Measurements from ENCODE around the gene RUVBL1. TPM values are rescaled to one million over a fixed set of nuclear protein-coding genes. Genes with fewer than 3 reads are reported as not detected.

RUVBL1 gene
- polyA plus RNA-seq, 1 donor (not counting 4 experiments of a cell fraction or from before 2014, with no cell fraction given), result 94.8 TPM

DNA sequence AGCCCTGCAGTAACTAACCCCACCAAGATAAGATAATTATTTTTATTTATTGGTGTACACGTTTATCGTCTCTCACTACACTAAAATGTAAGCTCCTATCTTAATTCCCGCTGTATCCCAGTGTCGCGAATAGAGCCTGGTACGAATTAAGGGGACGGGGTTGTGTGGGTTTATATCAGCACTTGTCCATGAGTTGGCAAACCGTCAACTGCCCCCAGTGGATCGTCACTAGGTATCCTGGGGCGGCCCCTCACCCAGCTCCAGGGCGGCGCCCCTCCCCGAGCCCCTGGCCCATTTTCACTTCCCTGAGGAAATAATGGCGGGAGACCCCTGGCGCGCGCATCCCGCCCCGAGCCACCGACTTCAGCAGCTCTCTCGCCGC lies 465 bp downstream of the RUVBL1 start:
- H3K79me2 ChIP-seq (ENCODE audit: control insufficient read depth, insufficient read depth, low read length), result peaks cover 39% of the 10 kb centered on the region

DNA sequence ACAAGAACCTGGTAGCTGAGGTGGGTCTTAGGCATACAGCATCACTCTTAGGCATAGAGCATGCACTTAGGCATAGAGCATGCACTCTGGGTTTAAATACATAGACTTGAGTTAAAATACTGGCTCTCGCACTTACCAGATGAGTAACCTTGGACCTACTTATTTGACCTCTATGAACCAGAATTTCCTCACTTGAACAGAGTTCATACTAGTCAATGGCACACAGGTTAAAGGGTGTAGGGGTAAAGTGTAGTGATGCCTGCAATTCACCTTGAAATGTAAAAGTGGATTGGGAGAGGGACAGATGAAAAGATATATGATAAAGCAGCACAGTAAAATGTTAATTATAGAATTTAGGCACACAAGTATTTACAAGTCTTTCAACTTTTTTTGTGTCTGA lies 1.6 kb downstream of the RUVBL1 start:
- Histone ChIP-seq H3K9ac (ENCODE audit: control insufficient read depth, extremely low read depth, insufficient read depth, low read length) (no peak overlapping the region), H3K4me2 (ENCODE audit: control insufficient read depth, extremely low read depth, insufficient read depth, low read depth, low read length) (peak overlapping the region; percentile 95), H2AFZ (ENCODE audit: control insufficient read depth, low read length) (no peak overlapping the region), H3K79me2 (ENCODE audit: control insufficient read depth, insufficient read depth, low read length) (peaks cover 50% of the 10 kb centered on the region), H3K27ac (ENCODE audit: control insufficient read depth, insufficient read depth, low read length) (no peak overlapping the region), H3K4me1 (ENCODE audit: control insufficient read depth, extremely low read depth, insufficient read depth, low read length) (peaks cover 7% of the 10 kb centered on the region), H3K36me3 (ENCODE audit: control insufficient read depth in 2 of 2, extremely low read depth in 1 of 2, insufficient read depth in 2 of 2, low read length in 2 of 2) (peaks cover 4 to 5% of the 10 kb centered on the region in 2 experiments), H3K9me3 (ENCODE audit: control insufficient read depth, low read depth, low read length) (no peaks in the 10 kb centered on the region), H3K4me3 (ENCODE audit: control insufficient read depth in 2 of 3, extremely low read depth in 1 of 3, insufficient read depth in 2 of 3, low read depth in 1 of 3, low read length in 3 of 3) (peak overlapping the region in 1 of 3 experiments; percentile 93), H3K9me1 (ENCODE audit: control insufficient read depth, extremely low read depth, insufficient read depth, low read length) (no peaks in the 10 kb centered on the region), H3K27me3 (ENCODE audit: control insufficient read depth, extremely low read depth, insufficient read depth, low read length) (no peaks in the 10 kb centered on the region), H4K20me1 (ENCODE audit: control insufficient read depth, extremely low read depth, insufficient read depth, low read length) (no peaks in the 10 kb centered on the region)
- no peak for DNase-seq (ENCODE audit: low read depth, low spot score)
- no peak for FAIRE-seq
- dilution Hi-C loops (cut with MboI; ENCODE audit: extremely low pct_ligation_motif_present, low sequenced_read_pairs), result no loop called here
- no peak for TF ChIP-seq EZH2 (IDR thresholded peaks at IDR 0.05; ENCODE audit: low read length)
- TF ChIP-seq, protein P1, sequence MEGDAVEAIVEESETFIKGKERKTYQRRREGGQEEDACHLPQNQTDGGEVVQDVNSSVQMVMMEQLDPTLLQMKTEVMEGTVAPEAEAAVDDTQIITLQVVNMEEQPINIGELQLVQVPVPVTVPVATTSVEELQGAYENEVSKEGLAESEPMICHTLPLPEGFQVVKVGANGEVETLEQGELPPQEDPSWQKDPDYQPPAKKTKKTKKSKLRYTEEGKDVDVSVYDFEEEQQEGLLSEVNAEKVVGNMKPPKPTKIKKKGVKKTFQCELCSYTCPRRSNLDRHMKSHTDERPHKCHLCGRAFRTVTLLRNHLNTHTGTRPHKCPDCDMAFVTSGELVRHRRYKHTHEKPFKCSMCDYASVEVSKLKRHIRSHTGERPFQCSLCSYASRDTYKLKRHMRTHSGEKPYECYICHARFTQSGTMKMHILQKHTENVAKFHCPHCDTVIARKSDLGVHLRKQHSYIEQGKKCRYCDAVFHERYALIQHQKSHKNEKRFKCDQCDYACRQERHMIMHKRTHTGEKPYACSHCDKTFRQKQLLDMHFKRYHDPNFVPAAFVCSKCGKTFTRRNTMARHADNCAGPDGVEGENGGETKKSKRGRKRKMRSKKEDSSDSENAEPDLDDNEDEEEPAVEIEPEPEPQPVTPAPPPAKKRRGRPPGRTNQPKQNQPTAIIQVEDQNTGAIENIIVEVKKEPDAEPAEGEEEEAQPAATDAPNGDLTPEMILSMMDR (optimal IDR thresholded peaks at IDR 0.05 in 1 of 3, IDR thresholded peaks at IDR 0.05 in 1 of 3, conservative IDR thresholded peaks at IDR 0.05 in 1 of 3; ENCODE audit: extremely low read depth in 1 of 3, insufficient read depth in 2 of 3, low read length in 3 of 3), result no peak

More for the DNA sequence above, 465 bp downstream of the RUVBL1 start:
- Histone ChIP-seq H3K9me3 (ENCODE audit: control insufficient read depth, low read depth, low read length) (no peaks in the 10 kb centered on the region), H2AFZ (ENCODE audit: control insufficient read depth, low read length) (peak overlapping the region; percentile 94), H3K9ac (ENCODE audit: control insufficient read depth, extremely low read depth, insufficient read depth, low read length) (peak overlapping the region; percentile 95), H3K36me3 (ENCODE audit: control insufficient read depth in 2 of 2, extremely low read depth in 1 of 2, insufficient read depth in 2 of 2, low read length in 2 of 2) (peaks cover 4 to 5% of the 10 kb centered on the region in 2 experiments), H3K27me3 (ENCODE audit: control insufficient read depth, extremely low read depth, insufficient read depth, low read length) (no peaks in the 10 kb centered on the region), H3K9me1 (ENCODE audit: control insufficient read depth, extremely low read depth, insufficient read depth, low read length) (no peaks in the 10 kb centered on the region), H3K4me2 (ENCODE audit: control insufficient read depth, extremely low read depth, insufficient read depth, low read depth, low read length) (peak overlapping the region; percentile 95), H3K4me3 (ENCODE audit: control insufficient read depth in 2 of 3, extremely low read depth in 1 of 3, insufficient read depth in 2 of 3, low read depth in 1 of 3, low read length in 3 of 3) (peak overlapping the region; percentile 67 to 94 (median 93)), H3K4me1 (ENCODE audit: control insufficient read depth, extremely low read depth, insufficient read depth, low read length) (peaks cover 7% of the 10 kb centered on the region), H4K20me1 (ENCODE audit: control insufficient read depth, extremely low read depth, insufficient read depth, low read length) (no peaks in the 10 kb centered on the region), H3K27ac (ENCODE audit: control insufficient read depth, insufficient read depth, low read length) (peak overlapping the region; percentile 85)
- FAIRE-seq (no peak), DNase-seq (ENCODE audit: low read depth, low spot score) (no peak)
- TF ChIP-seq, protein P1 (optimal IDR thresholded peaks at IDR 0.05 in 1 of 3, IDR thresholded peaks at IDR 0.05 in 1 of 3, conservative IDR thresholded peaks at IDR 0.05 in 1 of 3; ENCODE audit: extremely low read depth in 1 of 3, insufficient read depth in 2 of 3, low read length in 3 of 3), result no peak
- no peak for TF ChIP-seq EZH2 (IDR thresholded peaks at IDR 0.05; ENCODE audit: low read length)
- dilution Hi-C loops (cut with MboI; ENCODE audit: extremely low pct_ligation_motif_present, low sequenced_read_pairs), result no loop called here
